G401 (cell line): ENCODE results near the gene SLC35E1. TPM values are rescaled to one million over a fixed set of nuclear protein-coding genes. Genes with fewer than 3 reads are reported as not detected.
"Not testable (repeated sequence)": the region's sequence is repeated elsewhere in the genome, so short reads cannot be mapped to it uniquely, and the experiment has no call there.

Experiments
- DNase-seq: peaks from one replicate; pipeline ENCODE4 v3.0.0-alpha.2; 2015; ENCODE audit warnings: low spot score
- in situ Hi-C: cut with HindIII; loops from 2 replicates; pipeline ENCODE4 v1.10.0; 2016; ENCODE audit warnings: low sequenced_read_pairs, mixed read lengths
- total RNA-seq: library from RNA; depleted of rRNA; stranded (reverse); fragments of >200 nt; shearing (Covaris generic); gene quantifications from 2 replicates; pipeline ENCODE4 v1.2.3, GENCODE V29; 2014

SLC35E1 gene
- total RNA-seq, 1 experiment from 2014 or later, result 25.7 TPM

DNA sequence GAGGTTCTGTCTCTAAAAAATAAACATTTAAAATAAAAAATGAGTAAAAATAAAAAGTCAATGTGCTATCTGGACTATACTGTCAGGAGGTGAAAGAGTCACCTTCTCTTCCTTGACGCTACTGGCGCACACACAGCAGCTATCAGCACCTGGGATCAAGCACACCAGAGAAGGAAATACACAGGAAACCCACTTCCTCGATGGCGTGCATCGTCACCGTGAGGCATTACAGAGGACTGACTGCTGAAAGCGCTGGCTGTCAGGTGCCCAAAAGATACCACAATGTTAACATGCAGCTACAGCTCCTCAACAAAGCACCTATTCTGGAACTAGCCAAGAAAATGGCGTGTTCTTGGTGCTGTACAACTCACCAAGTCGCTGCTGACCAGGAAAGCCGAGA is 6.1 kb downstream of the SLC35E1 start:
- in situ Hi-C loops, result no loop called here
- DNase-seq, result no peak

DNA sequence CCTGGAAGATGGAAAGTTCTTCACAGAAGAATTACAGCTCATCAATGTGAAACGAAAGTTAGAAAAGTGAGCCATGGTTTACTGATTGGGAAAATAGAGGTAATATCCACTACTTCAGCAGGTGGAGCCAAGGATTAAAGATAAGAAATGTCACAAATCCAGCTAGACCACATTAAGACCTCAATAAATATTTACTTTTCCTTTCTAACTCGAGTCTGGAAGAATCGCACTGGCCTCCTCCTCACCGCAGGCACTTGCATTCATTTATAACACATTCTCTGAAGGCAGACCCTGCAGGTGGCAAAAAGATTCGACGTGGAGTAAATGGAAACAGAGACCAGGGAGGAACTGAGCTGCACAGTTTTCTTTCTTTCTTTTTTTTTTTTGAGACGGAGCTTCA is 7.4 kb downstream of the SLC35E1 start:
- no peak for DNase-seq
- in situ Hi-C loops, result no loop called here

DNA sequence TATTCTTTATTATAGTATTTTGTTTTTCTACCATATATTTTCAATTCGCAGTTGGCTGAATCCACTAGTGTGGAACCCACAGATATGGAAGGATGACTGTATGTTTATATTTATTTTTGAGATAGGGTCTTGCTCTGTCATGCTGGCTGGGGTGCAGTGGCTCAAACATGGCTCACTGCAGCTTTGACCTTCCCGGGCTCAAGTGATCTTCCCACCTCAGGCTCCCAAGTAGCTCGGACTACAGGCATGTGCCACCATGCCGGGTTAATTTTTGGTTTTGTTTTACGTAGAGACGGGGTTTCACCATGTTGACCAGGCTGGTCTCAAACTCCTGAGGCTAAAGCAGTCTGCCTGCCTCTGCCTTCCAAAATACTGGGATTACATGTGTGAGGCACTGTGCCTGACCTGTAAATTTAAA is 9.6 kb downstream of the SLC35E1 start:
- in situ Hi-C loops, result no loop called here
- no peak for DNase-seq

DNA sequence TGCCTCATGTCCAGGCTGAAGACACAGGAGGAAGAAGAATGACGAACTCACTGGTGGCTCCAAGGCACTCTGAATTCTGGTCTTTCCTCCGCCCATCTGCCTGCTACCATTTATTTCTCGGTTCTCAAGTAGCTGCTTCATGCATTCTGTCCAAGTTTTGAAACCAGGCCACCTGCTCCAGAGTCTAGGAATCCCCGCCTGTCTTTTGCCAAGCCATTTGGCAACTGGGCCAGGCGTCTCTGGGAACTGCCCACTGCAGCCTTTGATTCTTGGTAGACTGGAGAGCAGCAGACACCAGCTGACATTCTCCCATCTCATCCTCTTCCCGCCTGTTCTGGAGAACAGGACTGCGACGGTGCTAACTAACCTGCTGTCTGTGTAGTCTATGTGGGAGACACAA is 10.8 kb downstream of the SLC35E1 start:
- in situ Hi-C loops, result no loop called here
- peak; percentile 88 for DNase-seq

DNA sequence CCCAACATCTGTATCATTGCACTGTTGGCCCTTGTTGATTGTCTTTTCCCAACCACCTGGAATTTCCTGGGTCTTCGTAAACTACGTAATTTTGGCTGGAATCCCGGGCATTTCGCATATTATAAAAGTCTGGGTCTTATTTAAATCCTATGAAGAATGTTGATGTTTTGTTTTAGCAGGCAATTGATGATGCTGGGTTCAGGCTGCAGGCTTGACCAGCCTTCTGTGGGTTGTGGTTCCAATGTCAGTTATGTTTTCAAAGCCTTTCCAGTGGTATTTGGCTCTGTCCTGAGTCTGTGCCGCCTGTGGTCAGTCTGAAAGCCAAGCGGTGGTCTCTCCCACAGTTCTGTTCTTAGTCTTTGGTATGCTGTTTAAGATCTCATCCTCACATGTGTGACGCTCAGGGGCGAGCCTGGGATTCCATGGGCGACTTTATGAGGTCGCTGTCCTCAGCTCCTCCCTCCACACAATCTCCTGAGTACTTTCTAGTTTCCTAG is 12.4 kb downstream of the SLC35E1 start:
- in situ Hi-C loops, result no loop called here

DNA sequence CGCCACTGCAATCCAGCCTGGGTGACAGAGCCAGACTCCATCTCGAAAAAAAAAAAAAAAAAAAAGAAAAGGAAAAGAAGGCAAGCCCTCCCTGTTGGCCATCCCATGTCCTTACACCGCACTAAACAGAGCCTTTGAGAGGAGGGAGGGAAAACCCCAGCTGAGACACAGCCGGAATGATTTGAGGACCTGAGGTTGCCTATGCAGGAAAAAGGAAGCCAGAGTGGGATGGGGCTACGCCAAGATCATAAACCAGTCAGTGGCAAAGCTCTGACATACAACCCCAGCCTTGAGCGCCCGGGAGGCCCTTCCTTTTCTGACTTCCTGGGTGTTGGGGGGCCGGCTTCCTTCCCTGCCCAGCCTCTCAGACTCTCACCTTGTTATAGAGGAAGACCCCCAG is 17.4 kb downstream of the SLC35E1 start:
- in situ Hi-C loops, result no loop called here
- no peak for DNase-seq

More for the DNA sequence above, 12.4 kb downstream of the SLC35E1 start:
- DNase-seq, result no peak

DNA sequence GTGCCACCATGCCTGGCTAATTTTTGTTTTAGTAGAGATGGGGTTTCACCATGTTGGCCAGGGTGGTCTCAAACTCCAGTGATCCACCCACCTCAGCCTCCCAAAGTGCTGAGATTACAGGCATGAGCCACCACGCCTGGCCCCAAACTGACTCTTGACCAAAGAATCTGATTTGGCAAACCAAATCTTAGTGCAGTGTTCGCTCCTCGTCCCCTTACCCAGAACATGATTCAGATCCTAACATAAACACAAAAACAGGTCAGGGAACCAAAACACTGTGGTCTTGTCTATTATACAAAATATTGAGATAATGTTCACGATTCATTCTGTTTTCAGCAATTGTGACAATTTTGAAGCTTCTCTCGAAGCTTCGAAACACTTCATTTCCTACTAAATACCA is 20.3 kb downstream of the SLC35E1 start:
- not testable (repeated sequence) for DNase-seq

DNA sequence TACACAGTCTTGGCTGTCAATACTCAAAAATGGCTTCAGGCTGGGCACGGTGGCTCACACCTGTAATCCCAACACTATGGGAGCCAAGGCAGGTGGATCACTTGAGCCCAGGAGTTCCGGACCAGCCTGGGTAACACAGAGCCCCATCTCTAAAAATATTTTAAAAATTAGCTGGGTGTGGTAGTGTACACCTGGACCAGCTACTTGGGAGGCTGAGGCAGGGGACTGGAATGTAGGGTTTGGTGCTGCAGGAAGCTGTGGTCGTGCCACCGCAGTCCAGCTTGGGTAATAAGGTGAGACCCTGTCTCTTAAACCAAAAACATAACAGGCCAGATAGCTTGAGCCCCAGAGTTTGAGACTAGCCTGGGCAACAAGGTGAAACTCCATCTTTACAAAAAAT is 23.3 kb downstream of the SLC35E1 start:
- in situ Hi-C loops, result no loop called here
- no peak for DNase-seq

More for the DNA sequence above, 20.3 kb downstream of the SLC35E1 start:
- in situ Hi-C loops, result not testable (repeated sequence)

DNA sequence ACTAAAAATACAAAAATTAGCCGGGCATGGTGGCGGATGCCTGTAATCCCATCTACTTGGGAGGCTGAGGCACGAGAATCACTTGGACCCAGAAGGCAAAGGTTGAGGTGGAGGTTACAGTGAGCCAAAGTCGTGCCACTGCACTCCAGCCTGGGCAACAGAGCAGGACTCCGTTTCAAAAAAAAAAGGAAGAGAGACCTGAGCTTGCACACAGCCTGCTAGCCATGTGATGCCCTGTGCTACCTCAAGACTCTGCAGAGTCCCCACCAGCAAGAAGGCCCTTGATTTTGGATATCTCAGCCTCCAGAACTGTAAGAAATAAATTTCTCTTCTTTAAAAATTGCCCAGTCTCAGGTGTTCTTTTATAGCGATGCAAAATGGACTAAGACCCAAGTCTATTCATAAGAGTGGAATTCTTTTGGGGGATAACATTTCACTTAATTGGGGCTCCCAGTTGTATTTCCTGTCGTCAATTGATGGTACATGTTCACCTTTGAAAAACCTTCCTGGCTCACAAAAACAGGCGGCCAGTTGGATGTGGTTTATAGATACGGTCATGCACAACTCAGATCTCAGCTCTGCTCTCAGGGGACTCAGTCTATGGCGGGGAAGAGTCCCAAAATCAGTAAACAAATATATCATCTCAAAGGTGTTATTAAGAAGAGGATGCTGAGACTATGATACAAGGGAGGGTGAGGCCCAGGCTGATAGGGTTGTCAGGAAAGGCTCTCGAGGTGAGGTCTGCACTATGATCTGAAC is 27.6 kb downstream of the SLC35E1 start:
- in situ Hi-C loops, result no loop called here
- DNase-seq, result no peak

DNA sequence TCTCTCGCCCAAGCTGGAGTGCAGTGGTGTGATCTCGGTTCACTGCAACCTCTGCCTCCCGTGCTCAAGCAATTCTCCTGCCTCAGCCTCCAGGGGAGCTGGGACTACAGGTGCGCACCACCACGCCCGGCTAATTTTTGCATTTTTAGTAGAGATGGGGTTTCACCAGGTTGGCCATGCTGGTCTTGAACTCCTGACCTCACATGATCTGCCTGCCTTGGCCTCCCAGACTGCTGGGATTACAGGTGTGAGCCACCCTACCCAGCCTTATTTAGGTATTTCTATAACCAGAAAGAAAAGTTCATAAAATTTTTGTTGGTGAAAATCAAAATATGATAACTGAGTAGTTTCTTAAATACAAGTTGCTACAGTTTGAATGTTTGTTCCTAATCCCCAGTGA is 28.5 kb downstream of the SLC35E1 start:
- in situ Hi-C loops, DNase-seq: not testable (repeated sequence)

DNA sequence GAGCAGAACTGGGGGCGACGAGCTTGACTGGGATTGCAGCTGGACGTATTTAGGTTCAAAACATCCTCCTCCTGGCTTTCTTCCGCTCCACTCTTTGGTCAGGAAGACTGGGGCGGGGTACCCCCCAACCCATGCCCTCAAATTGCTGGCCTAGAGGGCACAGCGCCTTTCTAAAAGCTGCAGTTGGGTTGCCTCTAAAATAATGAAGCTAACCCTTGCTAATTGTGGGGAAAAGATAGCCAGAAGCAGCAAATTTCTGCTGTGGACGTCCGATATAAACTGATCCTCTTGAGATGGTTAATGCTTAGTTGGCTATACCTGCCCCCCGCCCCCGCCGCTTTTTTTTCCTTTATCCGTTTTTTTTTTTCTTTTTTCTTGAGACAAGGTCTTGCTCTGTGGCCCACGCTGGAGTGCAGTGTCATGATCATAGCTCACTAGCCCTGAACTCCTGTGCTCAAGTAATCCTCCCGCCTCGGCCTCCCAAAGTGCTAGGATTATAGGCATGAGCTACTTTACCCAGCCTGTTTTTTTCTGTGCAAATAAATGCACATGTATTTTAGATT is 29.2 kb downstream of the SLC35E1 start:
- DNase-seq, result no peak
- in situ Hi-C loops, result no loop called here

DNA sequence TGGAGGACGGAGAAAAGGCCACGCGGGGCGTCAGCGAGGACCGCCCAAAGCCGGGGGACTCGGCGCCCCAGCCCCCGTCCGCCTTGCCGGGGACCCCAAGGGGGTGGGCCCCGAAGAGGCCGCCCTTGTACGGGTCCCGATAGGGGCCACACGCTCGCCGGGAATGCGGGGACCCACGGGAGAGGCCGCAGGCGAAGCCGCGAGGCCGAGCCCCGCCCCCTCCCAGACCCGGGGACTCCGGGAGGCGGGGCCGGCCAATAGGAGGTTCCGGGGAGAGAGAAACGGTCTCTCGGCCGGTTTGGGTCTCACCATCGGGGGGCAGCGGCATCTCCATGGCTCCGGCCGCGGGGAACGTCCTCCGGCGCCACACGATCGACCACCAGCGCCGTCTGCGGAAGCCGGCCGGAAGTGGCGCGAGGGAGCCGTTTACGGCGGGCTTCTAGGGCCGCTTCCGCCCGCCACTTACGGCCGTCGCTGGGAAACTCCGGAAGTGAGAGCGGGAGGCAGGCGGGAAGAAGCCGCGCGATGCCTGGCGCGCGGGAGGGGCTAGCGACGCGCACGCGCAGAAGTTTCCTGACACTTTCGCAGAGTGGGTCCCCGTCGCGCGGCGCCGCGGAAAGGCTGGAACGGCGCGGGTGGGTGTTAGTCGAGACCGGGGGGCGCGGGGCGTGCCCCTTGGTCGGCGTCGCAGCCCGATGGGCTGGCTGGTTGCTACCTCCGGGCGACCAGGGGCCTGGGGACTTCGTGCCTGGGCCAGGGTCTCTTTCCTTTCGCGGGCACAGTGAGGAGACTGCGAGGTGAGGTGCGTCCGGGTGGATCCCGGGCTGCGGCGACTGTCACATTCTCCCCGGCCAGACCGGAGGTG is 29.9 kb downstream of the SLC35E1 start, which contains the start of gene CHERP:
CHERP (minus strand) TSS at position 393 of the 865 bp plus-strand sequence; CDS start at position 334, 59 bp downstream.
- in situ Hi-C loops, result no loop called here
- DNase-seq, result peak; percentile 92

DNA sequence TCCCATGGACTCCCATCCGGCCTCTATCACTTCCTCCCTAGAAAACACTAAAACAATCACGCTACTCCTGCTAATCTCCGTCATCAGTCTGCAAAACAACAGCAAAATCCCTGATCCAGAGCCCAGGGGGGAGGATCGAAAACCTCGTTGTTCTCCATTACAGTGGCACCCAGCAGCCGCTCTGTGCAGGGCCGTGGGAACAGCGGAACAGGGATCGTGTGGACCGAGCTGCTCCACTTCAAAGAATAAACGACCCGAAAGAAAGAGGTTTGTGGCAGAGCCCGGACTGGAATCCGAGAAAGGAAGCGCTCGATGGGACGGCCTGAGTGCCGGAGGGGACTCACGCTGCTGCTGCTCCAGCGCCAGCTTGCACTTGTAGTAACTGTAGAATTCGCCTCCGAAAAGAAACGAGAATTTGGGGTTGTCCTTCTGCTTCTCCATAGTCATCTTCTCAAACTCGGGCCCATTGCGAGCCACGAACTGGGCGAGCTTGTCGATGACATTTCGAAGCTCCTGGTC is 30.6 kb downstream of the SLC35E1 start:
- in situ Hi-C loops, result no loop called here
- no peak for DNase-seq

DNA sequence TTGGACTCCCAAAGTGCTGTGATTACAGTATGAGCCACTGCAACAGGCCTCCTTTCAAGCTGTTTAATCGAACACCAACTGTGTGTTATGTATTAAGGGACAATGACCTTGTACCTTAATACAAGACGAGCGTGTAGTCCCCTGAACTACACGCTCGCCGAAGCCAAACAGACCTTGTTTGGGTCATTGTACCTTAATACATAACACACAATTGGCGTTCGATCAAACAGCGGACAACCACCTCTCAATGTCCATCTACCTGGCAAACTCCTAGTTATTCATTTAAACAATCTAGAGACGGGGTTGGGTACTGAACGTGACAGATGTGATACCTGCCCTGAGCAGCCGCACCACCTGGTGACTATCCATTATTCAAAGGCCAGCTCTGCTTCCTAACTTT is 31.3 kb downstream of the SLC35E1 start:
- in situ Hi-C loops, result no loop called here
- no peak for DNase-seq

DNA sequence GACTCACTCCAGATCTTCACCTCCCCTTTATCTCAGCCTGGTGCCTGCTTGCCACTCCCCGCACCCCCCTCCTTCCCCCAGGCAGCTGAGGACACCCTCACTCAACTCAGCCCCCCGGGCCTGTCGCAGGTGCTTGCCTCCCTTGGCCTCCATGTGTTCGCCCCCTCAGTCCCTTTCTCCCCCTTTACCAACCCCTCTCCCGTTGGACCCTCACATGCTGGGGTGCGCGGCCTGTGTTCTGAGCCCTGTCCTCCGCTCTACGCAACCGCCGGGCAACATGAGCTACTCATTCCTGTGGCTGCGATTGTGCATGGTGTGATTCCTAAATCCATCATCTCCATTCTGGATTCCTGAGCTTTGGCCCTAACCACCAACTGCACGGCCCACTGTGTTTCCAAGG is 35.1 kb downstream of the SLC35E1 start:
- in situ Hi-C loops, result no loop called here
- no peak for DNase-seq

DNA sequence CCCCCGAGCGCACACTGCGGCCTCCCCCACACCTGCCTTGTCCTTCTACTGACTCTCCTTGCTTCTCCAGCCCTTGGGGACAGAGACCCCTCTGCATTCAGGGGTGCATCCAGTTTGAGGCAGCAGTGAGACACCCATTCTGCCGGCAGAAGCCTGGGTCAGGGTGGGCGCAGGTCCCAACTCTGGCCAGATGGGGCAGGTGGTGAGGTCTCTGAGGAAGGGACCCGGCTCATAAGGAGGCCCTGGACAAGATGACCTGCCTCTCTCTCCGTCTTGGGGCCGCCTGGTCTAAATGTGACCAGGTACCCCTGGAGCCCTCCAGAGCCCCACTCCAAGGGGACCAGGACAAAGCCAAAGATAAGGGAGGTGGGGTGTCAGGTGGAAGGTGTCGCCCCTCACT is 36.1 kb downstream of the SLC35E1 start:
- in situ Hi-C loops, result no loop called here
- no peak for DNase-seq

DNA sequence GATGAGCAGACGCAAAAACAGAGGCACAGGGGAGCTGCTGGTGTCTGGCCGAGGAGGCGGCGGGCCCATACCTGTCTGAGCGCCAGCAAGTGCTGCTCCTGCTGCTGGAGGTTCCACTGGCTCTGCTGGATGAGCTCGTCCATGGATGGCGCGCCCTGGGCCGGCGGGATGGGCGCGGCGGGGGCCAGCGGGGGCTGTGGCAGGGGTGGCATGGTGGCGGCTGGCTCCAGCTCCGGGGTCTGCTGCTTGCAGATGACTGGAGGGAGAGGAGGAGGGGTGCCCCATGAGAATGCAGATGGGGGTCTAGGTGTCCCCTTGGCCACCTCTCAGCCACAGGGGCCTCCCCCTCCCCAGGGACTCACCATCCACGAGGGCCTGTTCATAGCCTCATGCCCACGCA is 36.8 kb downstream of the SLC35E1 start:
- DNase-seq, result no peak

DNA sequence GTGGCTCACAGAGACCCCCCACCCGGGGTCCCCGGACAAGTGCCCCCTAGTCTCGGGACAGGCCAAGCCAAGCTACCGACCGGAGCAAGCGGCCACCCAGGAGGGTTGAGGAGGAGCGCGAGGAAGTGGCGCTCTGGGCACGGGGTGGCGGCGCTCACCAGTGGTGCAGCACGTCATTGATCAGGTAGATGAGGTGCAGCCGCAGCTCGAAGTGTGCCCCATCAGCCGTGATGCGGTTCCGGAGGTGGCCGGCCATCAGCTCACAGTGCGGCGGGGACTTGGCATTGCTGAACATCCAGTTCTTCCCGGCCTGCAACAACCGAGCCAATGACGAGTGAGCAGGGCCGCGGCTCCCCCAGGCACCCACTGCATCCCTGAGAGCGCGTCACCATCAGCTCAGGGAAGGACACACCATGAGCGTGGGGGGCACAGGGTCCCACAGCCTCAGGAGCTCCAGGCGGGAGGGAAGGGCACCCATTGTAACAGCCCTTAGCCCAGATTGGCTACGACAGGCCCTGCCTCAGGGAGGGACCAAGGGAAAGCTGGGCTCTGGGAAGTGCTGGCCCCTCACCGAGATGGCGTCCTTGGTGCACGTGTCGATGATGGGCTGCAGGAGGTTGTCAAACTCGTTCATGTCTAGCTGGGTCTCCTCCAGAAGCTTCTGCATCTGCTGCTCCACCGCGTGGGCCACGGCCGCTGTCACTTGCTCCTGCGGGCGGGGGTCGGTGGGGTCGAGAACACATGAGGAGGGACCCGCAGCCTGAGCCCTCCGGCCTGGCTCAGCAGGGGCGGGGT is 39.6 kb downstream of the SLC35E1 start:
- in situ Hi-C loops, result no loop called here
- DNase-seq, result no peak

More for the DNA sequence above, 36.8 kb downstream of the SLC35E1 start:
- in situ Hi-C loops, result no loop called here

DNA sequence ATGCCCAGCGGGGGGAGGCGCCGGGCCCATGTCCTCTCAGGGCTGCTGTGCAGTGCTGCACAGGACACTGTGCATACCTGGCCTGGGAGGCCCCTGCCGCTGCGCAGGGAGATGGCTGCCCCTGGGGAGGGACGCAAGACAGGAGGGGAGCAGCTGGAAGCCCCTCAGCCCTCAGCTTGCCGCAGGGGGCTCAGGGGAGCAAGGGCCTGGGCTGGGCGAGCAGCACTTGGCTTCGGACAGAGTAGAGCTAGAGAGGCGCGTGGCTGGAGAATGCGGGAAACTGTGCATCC is 40.9 kb downstream of the SLC35E1 start:
- no peak for DNase-seq
- in situ Hi-C loops, result no loop called here
